Trophoblast cell (in vitro differentiated cells and primary cell): ENCODE measurements around the gene MBP.

Experiments used
- DNase-seq, 2 donors: peaks; one replicate each; pipeline ENCODE4 v3.0.0-alpha.2; 2016
- H2AFZ ChIP-seq: 2 replicates; pipeline ENCODE4 v1.6.1; 2013; ENCODE audit warnings: low read length, moderate library complexity, mild to moderate bottlenecking; ENCODE audit not compliant: insufficient read depth, poor library complexity
- H2AK5ac ChIP-seq: 2 replicates; pipeline ENCODE4 v1.6.1; 2013; ENCODE audit warnings: mild to moderate bottlenecking, low read length
- H2BK120ac ChIP-seq: 2 replicates; pipeline ENCODE4 v1.6.1; 2013; ENCODE audit warnings: low read length, mild to moderate bottlenecking, moderate library complexity; ENCODE audit not compliant: insufficient read depth, poor library complexity
- H2BK12ac ChIP-seq: 2 replicates; pipeline ENCODE4 v1.6.1; 2013; ENCODE audit warnings: mild to moderate bottlenecking, low read length, moderate library complexity
- H2BK5ac ChIP-seq: 2 replicates; pipeline ENCODE4 v1.6.1; 2013; ENCODE audit warnings: low read length, low read depth, moderate library complexity, mild to moderate bottlenecking; ENCODE audit not compliant: poor library complexity
- H3K14ac ChIP-seq: 2 replicates; pipeline ENCODE4 v1.6.1; 2013; ENCODE audit warnings: mild to moderate bottlenecking, low read length
- H3K18ac ChIP-seq: 2 replicates; pipeline ENCODE4 v1.6.1; 2013; ENCODE audit warnings: mild to moderate bottlenecking, low read length
- H3K23ac ChIP-seq: 2 replicates; pipeline ENCODE4 v1.6.1; 2013; ENCODE audit warnings: low read length
- H3K27ac ChIP-seq: 2 replicates; pipeline ENCODE4 v1.5.1; 2013; ENCODE audit warnings: low read depth, mild to moderate bottlenecking, inconsistent platforms, low read length, moderate library complexity
- H3K27me3 ChIP-seq: 2 replicates; pipeline ENCODE4 v1.6.1; 2013; ENCODE audit warnings: inconsistent platforms, mild to moderate bottlenecking, low read length, moderate library complexity; ENCODE audit not compliant: insufficient read depth
- H3K36me3 ChIP-seq, 2 experiments: 1 replicate in 1 of 2; 2 replicates in 1 of 2; pipeline ENCODE4 v1.6.1; 2013; ENCODE audit warnings: low read length in 2 of 2, mild to moderate bottlenecking in 2 of 2, moderate library complexity in 1 of 2; ENCODE audit not compliant: insufficient read depth in 2 of 2, control insufficient read depth in 1 of 2
- H3K4ac ChIP-seq: 2 replicates; pipeline ENCODE4 v1.6.1; 2013; ENCODE audit warnings: low read depth, mild to moderate bottlenecking, low read length, moderate library complexity
- H3K4me1 ChIP-seq, 2 experiments: 1 replicate in 1 of 2; 2 replicates in 1 of 2; pipeline ENCODE4 v1.6.1; 2013; ENCODE audit warnings: low read length in 2 of 2, mild to moderate bottlenecking in 2 of 2, moderate library complexity in 1 of 2; ENCODE audit not compliant: insufficient read depth in 2 of 2, control insufficient read depth in 1 of 2
- H3K4me2 ChIP-seq: 2 replicates; pipeline ENCODE4 v1.6.1; 2013; ENCODE audit warnings: inconsistent platforms, mild to moderate bottlenecking, low read length, moderate library complexity
- H3K4me3 ChIP-seq: 2 replicates; pipeline ENCODE4 v1.5.1; 2013; ENCODE audit warnings: mild to moderate bottlenecking, low read depth, low read length, inconsistent platforms
- H3K79me1 ChIP-seq: one replicate; pipeline ENCODE4 v1.6.1; 2013; ENCODE audit warnings: low read length
- H3K79me2 ChIP-seq: 2 replicates; pipeline ENCODE4 v1.6.1; 2013; ENCODE audit warnings: low read length, mild to moderate bottlenecking; ENCODE audit not compliant: control insufficient read depth, insufficient read depth, poor library complexity
- H3K9ac ChIP-seq: 2 replicates; pipeline ENCODE4 v1.6.1; 2013; ENCODE audit warnings: mild to moderate bottlenecking, low read length
- H3K9me3 ChIP-seq: 2 replicates; pipeline ENCODE4 v1.6.1; 2013; ENCODE audit warnings: low read depth, mild to moderate bottlenecking, control low read depth, inconsistent platforms, low read length; ENCODE audit not compliant: insufficient read depth
- H4K12ac ChIP-seq: 2 replicates; pipeline ENCODE4 v1.6.1; 2013; ENCODE audit warnings: low read depth, mild to moderate bottlenecking, low read length, moderate library complexity
- H4K8ac ChIP-seq: 2 replicates; pipeline ENCODE4 v1.6.1; 2013; ENCODE audit warnings: low read depth, mild to moderate bottlenecking, low read length, moderate library complexity
- H4K91ac ChIP-seq: one replicate; pipeline ENCODE4 v1.6.1; 2013; ENCODE audit warnings: low read depth, mild to moderate bottlenecking, low read length, moderate library complexity
- WGBS: extraction: QIAGEN DNeasy Blood & Tissue Kit; methylation state at CpG from one replicate; pipeline ENCODE4 v1.1.7; 2013; ENCODE audit warnings: missing lambda C conversion rate; ENCODE audit not compliant: insufficient read length, insufficient coverage; ENCODE audit errors: extremely low coverage; 5-methylcytosine and 5-hydroxymethylcytosine counted together

The MBP gene

GRCh38 chr18:77139619-77140018 is 7.0 kb upstream of the MBP start:
- Histone ChIP-seq H3K27me3 (no peaks in the 10 kb centered on the region), H3K4me2 (no peak overlapping the region), H3K79me1 (no peaks in the 10 kb centered on the region), H3K4ac (no peak overlapping the region), H4K12ac (no peak overlapping the region), H2AK5ac (no peak overlapping the region), H3K14ac (no peak overlapping the region), H3K79me2 (no peaks in the 10 kb centered on the region), H3K18ac (no peak overlapping the region), H2BK5ac (no peak overlapping the region), H3K27ac (no peak overlapping the region), H2BK120ac (no peak overlapping the region), H4K8ac (no peak overlapping the region), H2BK12ac (no peak overlapping the region), H3K9me3 (peaks cover 13% of the 10 kb centered on the region), H2AFZ (no peak overlapping the region), H3K4me1 (no peaks in the 10 kb centered on the region), H3K23ac (no peak overlapping the region), H3K4me3 (no peak overlapping the region), H4K91ac (no peak overlapping the region), H3K9ac (no peak overlapping the region), H3K36me3 (no peaks in the 10 kb centered on the region)
- no peak for DNase-seq
- no CpG with 5 or more reads among the region's 5 CpGs for WGBS

GRCh38 chr18:77138270-77138669 is 5.7 kb upstream of the MBP start:
- H4K91ac ChIP-seq = no peak overlapping the region
- peaks cover 8% of the 10 kb centered on the region for H3K9me3 ChIP-seq
- DNase-seq = no peak
- no peaks in the 10 kb centered on the region for H3K27me3 ChIP-seq
- no peak overlapping the region for H2AFZ ChIP-seq
- no peak overlapping the region for H3K27ac ChIP-seq
- no peak overlapping the region for H3K4ac ChIP-seq
- H3K4me2 ChIP-seq = no peak overlapping the region
- H3K18ac ChIP-seq = no peak overlapping the region
- no peak overlapping the region for H3K9ac ChIP-seq
- H2BK120ac ChIP-seq = no peak overlapping the region
- H3K79me2 ChIP-seq = no peaks in the 10 kb centered on the region
- H3K4me3 ChIP-seq = no peak overlapping the region
- no peak overlapping the region for H3K23ac ChIP-seq
- no peak overlapping the region for H4K12ac ChIP-seq
- no peak overlapping the region for H4K8ac ChIP-seq
- no peak overlapping the region for H2BK12ac ChIP-seq
- H3K36me3 ChIP-seq = no peaks in the 10 kb centered on the region
- no CpG with 5 or more reads among the region's 10 CpGs for WGBS
- no peaks in the 10 kb centered on the region for H3K79me1 ChIP-seq
- H3K14ac ChIP-seq = no peak overlapping the region
- H3K4me1 ChIP-seq = peaks cover 0 to under 1% of the 10 kb centered on the region in 2 experiments
- H2BK5ac ChIP-seq = no peak overlapping the region
- no peak overlapping the region for H2AK5ac ChIP-seq

- DNase-seq = no peak
- no peak overlapping the region for H2BK12ac ChIP-seq
- WGBS = no CpG with 5 or more reads among the region's 9 CpGs
- H4K8ac ChIP-seq = no peak overlapping the region
- H3K9ac ChIP-seq = no peak overlapping the region
- H3K23ac ChIP-seq = no peak overlapping the region
- H3K4me1 ChIP-seq = peaks cover 0 to 4% of the 10 kb centered on the region in 2 experiments
- no peak overlapping the region for H3K4me3 ChIP-seq
- H3K36me3 ChIP-seq = no peaks in the 10 kb centered on the region
- no peak overlapping the region for H4K12ac ChIP-seq
- H3K18ac ChIP-seq = no peak overlapping the region
- H2BK5ac ChIP-seq = no peak overlapping the region
- no peak overlapping the region for H2AFZ ChIP-seq
- no peak overlapping the region for H3K4ac ChIP-seq
- H2BK120ac ChIP-seq = no peak overlapping the region
- H3K4me2 ChIP-seq = no peak overlapping the region
- H3K79me2 ChIP-seq = no peaks in the 10 kb centered on the region
- H3K27ac ChIP-seq = no peak overlapping the region
- no peak overlapping the region for H3K14ac ChIP-seq
- H2AK5ac ChIP-seq = no peak overlapping the region
- no peaks in the 10 kb centered on the region for H3K27me3 ChIP-seq
- H3K9me3 ChIP-seq = peaks cover 5% of the 10 kb centered on the region
- peaks cover 2% of the 10 kb centered on the region for H3K79me1 ChIP-seq
- H4K91ac ChIP-seq = no peak overlapping the region
Measured at GRCh38 chr18:77137851-77138250, 5.3 kb upstream of the MBP start.

GRCh38 chr18:77136871-77137665 is 4.5 kb upstream of the MBP start:
- H3K9ac ChIP-seq = no peak overlapping the region
- H3K27me3 ChIP-seq = no peaks in the 10 kb centered on the region
- no peak overlapping the region for H3K4me2 ChIP-seq
- H2AFZ ChIP-seq = no peak overlapping the region
- peaks cover 5% of the 10 kb centered on the region for H3K9me3 ChIP-seq
- no peak overlapping the region for H4K12ac ChIP-seq
- H3K14ac ChIP-seq = no peak overlapping the region
- H3K4ac ChIP-seq = no peak overlapping the region
- no CpG with 5 or more reads among the region's 15 CpGs for WGBS
- H3K4me1 ChIP-seq = peaks cover 0 to 4% of the 10 kb centered on the region in 2 experiments
- H3K27ac ChIP-seq = no peak overlapping the region
- DNase-seq = no peak
- no peak overlapping the region for H2BK5ac ChIP-seq
- no peak overlapping the region for H3K23ac ChIP-seq
- no peak overlapping the region for H2AK5ac ChIP-seq
- H3K18ac ChIP-seq = no peak overlapping the region
- H2BK120ac ChIP-seq = no peak overlapping the region
- H3K36me3 ChIP-seq = no peaks in the 10 kb centered on the region
- no peak overlapping the region for H4K91ac ChIP-seq
- no peak overlapping the region for H4K8ac ChIP-seq
- H3K79me1 ChIP-seq = peaks cover 8% of the 10 kb centered on the region
- no peak overlapping the region for H2BK12ac ChIP-seq
- no peaks in the 10 kb centered on the region for H3K79me2 ChIP-seq
- H3K4me3 ChIP-seq = no peak overlapping the region
